ENCODE measurements around the gene ELOA.
A peak's percentile ranks its signal among the peaks of the same experiment; 100 is the strongest.
"Not testable (repeated sequence)": the region's sequence is repeated elsewhere in the genome, so short reads cannot be mapped to it uniquely, and the experiment has no call there.

Gene ELOA

DNA sequence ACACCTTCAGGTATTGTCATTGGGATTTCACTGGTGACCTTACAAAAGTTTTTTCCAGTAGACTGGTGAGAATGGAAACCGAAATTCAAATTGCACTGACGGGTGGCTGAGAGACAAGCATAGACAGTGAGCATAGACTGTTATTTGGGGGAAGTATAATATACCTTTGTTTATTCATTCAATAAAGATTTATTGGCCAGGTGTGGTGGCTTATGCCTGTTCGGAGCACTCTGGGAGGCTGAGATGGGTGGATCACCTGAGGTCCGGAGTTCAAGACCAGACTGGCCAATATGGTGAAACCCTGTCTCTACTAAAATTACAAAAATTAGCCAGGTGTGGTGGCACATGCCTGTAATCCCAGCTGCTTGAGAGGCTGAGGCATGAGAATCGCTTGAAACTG is 10.0 kb upstream of the ELOA start:
- DNase-seq (ENCODE audit: low spot score), result not testable (repeated sequence)

DNA sequence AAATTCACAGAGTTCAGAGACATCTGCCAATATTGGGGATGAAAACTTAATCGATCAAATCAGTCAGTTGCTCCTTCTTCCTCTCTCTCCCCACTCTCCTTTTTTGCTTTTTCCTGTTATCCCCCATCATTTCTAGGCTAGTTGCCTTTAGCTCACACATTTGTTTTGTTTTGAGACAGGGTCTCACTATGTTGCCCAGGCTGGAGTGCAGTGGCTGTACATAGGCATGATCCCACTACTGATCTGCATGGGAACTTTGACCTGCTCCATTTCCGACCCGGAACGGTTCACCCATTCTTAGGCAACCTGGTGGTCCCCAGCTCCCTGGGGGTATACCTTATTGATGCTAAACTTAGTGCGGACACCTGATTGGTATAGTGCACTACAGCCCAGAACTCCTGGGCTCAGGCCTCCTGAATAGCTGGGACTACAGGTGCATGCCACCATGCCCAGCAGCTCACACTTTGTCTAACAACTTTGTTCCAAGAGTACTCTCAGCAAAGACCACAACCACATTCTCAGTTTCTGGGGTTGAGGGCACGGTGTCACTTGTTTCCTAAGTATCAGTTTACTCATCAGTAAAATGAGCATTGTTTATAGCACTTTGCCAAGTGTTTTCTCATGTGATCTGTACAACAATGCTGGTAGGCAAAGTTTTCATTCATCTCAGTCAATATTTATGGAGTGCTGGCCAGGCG is 6.7 kb upstream of the ELOA start:
- DNase-seq (ENCODE audit: low spot score), result no peak

DNA sequence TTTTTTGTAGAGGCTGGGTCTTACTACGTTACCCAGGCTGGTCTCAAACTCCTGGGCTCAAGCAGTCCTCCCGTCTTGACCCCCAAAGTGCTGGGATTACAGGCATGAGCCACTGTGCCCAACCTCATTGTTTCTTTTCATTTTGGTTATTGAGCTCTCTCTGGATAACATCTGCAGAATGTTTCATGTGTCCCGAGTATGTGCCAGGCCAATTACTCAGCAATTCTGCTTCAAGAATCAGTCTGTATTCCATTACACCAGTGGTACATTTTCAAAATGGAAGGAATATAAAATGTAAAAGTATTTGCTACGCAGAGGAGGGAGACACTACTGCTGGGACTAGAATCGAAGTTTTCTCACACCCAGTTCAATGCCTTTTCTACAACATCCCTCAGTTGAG is 1.7 kb upstream of the ELOA start:
- DNase-seq (ENCODE audit: low spot score), result no peak

DNA sequence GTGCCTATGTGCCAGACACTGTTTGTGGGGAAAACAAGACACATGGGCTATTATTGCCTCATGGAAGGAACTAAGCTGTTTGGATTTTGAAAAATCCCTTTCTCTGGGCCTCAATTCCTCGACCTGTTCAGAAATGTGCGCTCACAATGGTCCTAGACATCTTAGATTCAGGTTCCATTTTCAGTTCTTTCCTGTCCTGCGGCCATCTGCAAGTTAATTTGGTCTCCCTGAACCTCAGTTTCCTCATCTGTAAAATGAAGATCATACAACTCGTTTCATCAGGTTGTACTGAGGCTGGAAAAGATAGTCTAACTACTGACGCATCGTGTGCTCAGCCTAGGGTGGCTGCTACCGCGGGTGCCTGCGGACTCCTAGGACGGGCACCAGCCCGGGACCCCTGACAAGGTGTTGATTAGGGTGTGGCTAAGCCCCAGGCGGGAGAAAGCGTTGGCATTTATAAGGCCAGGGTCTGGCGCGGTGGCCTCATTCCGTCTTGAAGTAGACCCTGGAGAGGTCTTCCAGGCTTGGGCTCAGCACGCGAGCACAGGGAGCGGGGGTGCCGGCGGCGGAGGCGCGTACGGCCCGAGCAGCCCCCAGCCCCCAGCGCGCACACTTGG is 493 bp upstream of the ELOA start:
- DNase-seq (ENCODE audit: low spot score), result no peak

DNA sequence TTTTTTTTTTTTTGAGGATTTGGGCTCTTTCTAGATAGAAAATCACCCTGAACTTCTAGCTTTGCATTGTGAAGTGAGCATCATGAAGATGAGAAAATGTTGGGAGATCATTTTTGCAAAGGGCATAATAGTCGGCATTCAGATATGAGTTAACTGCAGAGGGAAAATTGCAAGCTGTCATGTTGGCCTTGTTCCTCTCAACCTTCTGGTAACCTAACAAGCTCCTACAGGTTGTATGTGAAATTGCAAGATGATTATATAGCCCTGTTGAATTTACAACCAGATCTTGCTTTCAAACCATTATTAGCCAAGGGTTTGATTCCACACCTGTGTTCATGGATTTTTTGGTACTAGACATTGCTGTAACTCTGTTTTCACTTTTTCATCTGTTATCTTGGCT is 2.2 kb downstream of the ELOA start:
- peak; percentile 59 for DNase-seq (ENCODE audit: low spot score)

DNA sequence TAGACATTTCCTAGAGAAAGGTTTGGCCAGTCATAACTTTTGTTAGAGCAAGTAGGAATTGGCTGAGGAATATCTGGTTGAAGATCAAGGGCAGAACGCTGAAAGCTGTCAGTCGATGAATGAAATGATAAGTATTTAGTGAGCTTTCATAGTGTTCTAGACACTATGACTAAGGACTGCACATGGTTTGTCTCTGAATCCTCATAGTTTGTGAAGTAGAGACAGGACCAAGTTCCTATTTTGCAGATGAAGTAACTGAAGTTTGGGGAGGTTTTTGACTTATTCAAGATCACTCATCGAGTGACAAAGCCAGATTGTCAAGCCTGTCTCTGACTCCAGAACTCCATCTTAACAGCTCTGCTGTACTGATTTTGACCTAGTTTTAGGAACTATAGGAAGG is 4.7 kb downstream of the ELOA start:
- DNase-seq (ENCODE audit: low spot score), result no peak

DNA sequence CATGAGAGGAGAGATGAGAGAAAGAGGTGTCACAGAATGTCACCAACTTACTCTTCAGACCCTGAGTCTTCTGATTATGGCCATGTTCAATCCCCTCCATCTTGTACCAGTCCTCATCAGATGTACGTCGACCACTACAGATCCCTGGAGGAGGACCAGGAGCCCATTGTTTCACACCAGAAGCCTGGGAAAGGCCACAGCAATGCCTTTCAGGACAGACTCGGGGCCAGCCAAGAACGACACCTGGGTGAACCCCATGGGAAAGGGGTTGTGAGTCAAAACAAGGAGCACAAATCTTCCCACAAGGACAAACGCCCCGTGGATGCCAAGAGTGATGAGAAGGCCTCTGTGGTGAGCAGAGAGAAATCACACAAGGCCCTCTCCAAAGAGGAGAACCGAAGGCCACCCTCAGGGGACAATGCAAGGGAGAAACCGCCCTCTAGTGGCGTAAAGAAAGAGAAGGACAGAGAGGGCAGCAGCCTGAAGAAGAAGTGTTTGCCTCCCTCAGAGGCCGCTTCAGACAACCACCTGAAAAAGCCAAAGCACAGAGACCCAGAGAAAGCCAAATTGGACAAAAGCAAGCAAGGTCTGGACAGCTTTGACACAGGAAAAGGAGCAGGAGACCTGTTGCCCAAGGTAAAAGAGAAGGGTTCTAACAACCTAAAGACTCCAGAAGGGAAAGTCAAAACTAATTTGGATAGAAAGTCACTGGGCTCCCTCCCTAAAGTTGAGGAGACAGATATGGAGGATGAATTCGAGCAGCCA is 8.0 kb downstream of the ELOA start:
- peak; percentile 68 for DNase-seq (ENCODE audit: low spot score)

DNA sequence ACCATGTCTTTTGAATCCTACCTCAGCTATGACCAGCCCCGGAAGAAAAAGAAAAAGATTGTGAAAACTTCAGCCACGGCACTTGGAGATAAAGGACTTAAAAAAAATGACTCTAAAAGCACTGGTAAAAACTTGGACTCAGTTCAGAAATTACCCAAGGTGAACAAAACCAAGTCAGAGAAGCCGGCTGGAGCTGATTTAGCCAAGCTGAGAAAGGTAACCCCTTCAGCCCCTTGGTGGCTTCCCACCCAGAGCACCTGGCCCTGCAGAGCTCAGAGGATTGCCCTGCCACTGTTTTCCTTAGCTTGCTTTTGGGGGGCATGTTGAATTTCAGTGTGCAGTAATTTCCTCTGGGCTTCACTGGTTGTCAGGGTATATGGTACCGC is 8.5 kb downstream of the ELOA start:
- DNase-seq (ENCODE audit: low spot score), result no peak

DNA sequence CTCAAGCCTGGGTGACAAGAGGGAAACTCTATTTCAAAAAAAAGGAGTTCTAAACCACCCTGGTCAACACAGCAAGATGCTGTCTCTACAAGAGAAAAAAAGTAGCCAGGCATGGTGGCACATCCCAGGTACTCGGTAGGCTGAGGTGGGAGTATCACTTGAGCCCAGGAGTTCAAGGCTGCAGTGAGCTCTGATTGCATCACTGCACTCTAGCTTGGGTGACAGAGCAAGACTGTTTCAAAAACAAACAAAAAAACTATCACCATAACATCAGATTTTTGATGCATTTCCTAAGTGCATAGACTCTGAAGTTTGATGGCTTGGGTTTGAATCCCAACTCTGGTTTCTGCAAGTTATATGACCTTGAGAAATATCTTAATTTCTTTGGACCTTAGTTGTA is 9.6 kb downstream of the ELOA start:
- DNase-seq (ENCODE audit: low spot score), result no peak

DNA sequence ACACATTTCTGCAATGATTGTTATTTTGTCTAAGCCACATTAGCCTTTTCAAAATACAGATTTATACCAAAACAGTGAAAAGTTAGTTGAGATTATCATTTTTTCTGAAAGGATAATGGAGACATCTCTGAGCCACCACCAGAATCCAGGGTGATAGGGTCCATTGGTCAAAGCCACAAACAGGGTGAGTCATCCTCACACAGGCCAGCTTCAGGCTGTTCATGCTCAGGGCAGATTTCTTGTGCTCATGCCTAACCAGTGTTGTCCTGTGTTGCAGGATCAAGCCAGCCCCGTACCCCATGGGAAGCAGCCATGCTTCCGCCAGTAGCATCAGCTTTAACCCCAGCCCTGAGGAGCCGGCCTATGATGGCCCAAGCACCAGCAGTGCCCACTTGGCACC is 13.4 kb downstream of the ELOA start:
- DNase-seq (ENCODE audit: low spot score), result peak; percentile 58

DNA sequence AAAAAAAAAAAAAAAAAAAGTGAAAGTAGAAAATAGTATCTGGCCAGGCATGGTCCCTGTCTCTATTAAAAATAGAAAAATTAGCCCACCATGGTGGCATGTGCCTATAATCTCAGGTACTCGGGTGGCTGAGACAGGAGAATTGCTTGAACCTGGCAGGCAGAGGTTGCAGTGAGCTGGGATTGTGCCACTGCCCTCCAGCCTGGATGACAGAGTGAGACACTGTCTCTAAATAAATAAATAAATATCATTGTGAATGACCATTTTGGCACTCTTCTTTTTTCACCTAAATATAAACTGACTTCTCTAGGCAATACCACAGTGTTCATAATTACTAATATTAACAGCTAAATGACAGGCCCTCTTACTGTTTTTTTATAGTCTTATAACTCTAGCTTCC is 14.5 kb downstream of the ELOA start:
- no peak for DNase-seq (ENCODE audit: low spot score)

DNA sequence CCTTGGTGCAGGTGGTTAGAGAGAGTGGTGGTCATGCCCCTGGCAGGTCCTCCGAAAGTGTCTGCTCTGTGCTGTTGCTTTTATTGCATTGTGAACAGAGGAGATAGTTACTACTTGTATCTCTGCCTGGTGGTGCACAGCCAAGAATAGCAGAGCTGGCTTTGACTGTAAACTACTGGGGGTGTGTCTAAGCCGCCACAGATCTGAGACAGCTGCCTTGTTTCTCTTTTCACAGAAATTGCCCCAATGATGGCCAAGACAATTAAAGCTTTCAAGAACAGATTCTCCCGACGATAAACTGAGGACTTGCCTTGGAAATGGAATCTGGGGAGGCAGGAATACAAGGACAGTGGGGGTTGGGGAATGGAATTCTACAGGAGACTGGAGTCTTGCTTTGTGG is 16.0 kb downstream of the ELOA start:
- DNase-seq (ENCODE audit: low spot score), result no peak

DNA sequence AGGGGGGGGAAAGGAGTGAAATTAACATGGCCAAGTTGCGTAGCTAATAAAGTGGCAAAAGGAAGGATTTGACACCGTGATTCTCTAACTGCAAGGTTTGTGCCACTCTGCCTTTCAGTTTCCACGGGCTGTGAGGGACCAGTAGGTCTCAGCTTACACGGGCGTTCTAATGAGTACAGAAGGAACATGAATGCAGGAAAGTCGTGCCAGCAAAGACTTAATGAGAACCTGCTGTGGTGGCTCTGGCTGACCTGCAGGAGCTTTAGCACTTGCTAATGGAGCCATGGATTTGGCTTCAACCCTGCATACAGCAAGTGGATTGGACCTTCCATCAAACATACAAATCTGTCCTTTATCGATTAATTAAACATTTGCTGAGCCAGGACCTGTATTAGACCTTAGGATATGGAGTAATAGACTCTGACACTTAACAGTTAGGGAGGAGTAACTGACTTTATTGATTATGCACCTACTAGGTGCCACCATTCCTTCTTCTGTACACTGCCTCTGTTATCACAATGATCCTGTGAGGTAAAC is 19.8 kb downstream of the ELOA start:
- no peak for DNase-seq (ENCODE audit: low spot score)

DNA sequence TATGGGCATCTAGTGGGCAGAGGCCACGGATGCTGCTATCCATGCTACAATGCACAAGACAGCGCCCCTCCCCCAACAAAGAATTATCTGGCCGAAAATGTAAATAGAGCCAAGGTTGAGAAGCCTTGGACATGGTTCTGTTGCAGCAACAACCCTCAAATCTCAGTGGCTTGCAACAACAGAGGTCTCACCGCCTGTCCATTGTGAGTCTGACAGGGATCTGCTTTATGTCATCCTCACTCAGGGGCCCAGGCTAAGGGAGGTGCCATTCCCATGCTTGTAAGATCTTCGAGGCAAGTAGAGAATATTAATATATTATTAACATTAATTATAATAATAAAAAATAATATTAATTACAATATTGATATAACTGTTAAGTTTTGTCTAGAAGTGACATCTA is 25.5 kb downstream of the ELOA start:
- no peak for DNase-seq (ENCODE audit: low spot score)

DNA sequence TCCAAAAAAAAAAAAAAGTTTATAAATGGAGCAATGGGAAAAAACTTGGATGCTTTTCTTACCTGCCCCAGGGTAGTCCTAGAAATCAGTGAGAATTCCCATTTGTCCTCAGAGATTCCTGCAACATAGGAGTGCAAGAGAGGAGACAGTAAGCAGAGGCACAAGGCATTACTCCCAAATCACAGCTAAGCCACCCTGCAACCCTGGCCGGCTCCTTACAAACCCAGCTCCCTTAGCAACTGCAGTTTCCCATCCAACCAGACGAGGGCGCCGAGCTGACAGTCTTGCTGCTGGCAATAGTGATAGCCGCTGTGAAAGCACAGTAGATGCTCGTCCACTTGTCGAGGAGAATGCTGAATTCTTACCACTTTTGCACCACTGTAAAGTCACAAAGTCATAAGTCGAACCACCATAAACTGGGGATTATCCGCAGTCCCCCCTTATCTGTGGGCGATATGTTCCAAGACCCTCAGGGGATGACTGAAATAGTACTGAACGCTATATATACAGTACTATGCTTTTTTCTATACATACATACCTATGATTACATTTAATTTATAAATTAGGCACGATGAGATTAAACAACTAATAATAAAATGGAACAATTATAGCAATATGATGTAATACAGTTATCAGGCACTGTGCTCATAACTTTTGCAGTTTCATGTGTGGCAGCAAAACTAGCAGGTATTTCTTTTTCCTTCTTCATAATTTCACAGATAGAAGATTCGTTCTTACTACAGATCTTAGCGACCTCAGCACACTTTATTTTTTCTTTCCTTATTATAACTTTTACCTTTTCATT is 29.0 kb downstream of the ELOA start:
- peak; percentile 85 for DNase-seq (ENCODE audit: low spot score)

DNA sequence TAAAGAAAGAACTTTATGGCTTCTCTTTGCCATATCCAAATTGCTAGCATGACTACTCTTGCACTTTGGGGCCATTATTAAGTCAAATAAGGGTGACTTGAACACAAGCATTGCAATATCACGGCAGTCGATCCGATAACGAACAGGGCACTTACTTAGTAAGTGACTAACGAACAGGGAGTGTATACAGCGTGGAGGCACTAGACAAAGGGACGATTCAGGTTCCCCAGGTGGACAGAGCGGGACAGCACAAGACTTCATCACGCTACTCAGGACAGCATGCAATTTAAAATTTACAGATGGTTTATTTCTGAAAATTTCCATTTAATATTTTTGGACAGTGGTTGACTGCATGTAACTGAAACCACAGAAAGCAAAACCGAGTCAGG is 29.6 kb downstream of the ELOA start:
- DNase-seq (ENCODE audit: low spot score), result no peak

DNA sequence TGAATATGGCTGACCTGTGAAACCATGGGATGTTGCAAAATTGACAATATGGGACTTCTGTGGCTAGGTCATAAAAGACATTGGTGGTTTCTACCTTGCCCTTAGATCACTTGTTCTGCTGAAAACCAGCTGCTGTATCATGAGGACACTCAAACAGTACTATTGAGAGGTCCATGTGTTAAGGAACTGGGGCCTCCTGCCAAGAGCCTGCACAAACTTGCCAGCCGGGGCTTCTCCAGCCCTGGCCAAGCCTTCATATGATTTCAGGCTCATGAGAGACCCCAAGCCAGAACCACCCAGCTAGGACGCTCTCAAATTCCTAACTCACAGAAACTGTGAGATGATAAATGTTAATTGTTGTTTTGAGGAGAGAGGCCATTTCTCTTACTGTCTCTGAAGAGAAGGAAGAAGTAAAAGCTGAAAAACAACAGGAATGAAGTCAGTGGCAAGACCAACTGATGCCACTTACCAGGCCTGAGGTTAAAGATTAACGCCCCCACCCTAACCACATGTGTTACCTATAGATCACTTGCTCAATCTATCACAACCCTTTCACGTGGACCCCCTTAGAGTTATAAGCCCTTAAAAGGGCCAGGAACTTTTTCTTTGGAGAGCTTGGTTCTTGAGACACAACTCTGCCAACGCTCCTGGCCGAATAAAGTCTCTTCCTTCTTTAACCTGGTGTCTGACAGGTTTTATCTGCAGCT is 31.1 kb downstream of the ELOA start:
- DNase-seq (ENCODE audit: low spot score), result no peak

DNA sequence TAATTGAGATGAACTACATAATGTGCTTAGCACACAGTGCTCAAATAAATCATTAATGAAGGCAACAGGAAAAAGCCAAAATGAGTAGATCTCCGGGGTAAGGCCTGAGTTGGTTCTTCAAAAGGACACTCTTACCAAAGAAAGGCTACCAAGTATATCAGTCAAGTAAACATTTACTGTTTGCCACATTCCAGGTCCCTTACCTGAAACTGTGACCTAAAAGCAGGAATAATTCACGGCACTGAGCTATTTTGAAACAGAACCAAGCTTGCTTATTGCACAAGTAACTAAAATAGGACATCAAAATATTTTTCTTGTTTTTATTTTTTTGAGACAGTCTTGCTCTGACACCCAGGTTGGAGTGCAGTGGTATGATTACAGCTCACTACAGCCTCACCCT is 32.9 kb downstream of the ELOA start:
- DNase-seq (ENCODE audit: low spot score), result no peak

DNA sequence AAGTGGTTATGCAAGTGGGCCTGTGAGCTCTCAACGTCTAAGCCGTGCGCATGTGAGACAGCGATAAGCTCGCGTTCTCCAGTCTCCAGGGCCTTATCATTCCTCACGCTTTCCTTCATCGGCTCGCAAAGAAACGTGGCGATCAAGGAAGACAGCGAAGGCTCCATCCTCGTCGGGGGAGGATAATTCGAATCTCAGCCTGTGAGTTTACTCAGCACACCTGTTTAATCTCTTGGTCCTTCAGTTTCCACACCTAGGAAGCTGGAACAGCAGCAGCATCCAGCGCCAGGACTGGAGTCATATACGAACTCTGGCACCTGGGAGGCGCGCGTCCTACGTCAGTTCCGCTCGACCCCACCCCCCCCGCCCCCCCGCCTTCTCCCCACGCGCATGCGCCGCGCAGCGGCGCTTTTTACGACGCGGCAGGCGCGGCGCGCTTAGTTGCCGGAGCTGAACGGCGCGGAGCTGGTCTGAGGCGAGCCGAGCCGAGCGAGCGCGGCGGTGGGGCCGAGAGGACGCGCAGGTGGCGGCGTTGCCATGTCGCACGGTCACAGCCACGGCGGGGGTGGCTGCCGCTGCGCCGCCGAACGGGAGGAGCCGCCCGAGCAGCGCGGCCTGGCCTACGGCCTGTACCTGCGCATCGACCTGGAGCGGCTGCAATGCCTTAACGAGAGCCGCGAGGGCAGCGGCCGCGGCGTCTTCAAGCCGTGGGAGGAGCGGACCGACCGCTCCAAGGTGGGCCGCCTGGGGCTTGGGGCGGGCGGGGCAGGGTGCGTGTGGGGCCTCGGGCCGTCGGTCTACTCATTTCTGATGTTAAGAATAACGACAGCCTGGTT is 34.9 kb downstream of the ELOA start, which contains the start of gene PITHD1:
Gene PITHD1, plus strand, starts transcription at position 440 of the 836 bp plus-strand sequence. Its CDS starts 98 bp downstream, at position 538.
- DNase-seq (ENCODE audit: low spot score), result peak; percentile 98

DNA sequence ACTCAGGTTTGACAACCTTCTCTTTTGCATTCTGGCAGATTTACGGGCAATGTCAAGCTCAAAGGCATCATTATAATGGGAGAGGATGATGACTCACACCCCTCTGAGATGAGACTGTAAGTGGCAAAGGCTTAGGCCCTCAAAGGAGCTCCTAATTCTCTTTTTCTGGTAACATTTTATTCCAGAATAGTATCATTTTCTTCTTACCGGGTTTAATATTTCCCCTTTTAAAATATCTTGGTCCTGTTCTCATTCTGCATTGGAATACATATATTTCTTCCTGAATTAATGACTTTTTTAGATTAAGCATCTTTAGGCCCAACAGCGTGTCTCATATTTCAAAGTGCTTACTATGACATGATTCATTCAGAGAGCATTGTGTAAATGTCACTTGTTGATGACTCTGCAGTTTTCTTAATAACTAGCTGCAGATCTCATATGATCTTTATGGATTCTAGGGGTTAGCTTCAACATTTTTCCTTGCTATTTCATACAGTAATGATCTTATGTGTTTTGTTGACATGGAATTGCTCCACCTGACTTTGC is 36.6 kb downstream of the ELOA start:
- peak; percentile 41 for DNase-seq (ENCODE audit: low spot score)

All from GM03348 (cell line).